Fibroblast of pulmonary artery (primary cell): ENCODE results near the gene PIK3AP1.
"Not testable (repeated sequence)": the region's sequence is repeated elsewhere in the genome, so short reads cannot be mapped to it uniquely, and the experiment has no call there.

Experiments used
- DNase-seq: peaks from one replicate; pipeline ENCODE4 v3.0.0-alpha.2; 2010; ENCODE audit warnings: low read depth
- H3K4me3 ChIP-seq: replicated peaks from 2 replicates; pipeline ENCODE4 v1.5.1; 2011; ENCODE audit warnings: low read depth, mild to moderate bottlenecking, control low read depth, low read length, moderate library complexity
- TF ChIP-seq, protein P1 (sequence below): IDR thresholded peaks from 2 replicates; pipeline ENCODE4 v1.5.1; 2011; ENCODE audit warnings: mild to moderate bottlenecking, control low read depth, low read length, inconsistent platforms; ENCODE audit errors: missing control alignments

The PIK3AP1 gene

DNA sequence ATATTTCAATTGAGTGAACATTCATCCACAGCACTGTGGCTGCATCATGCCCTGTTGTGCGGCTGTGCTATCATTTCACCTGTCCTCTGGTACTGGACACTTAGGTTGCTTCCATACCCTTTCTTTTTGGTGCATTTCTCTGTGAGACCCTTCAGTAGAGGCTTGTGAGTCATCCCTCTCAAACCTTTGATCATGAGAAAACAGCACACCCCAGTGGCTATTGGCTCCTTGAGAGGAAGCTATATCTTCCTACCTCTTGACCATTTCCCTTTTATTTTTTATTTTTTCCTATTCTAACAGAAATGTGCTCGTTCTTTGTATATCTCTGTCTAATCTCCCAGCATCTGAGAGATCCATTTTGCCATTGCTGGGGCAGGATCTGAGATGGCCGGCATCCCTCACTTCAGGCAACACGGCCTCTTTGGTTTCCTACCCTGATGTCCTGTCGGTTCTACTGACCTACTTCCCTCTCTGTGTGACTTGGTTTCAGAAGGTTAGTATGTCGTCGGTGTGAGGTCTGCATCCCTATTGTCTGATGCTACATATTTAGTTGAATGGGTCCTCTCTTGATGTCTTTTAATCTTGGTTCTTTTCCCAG, 23.8 kb upstream of the PIK3AP1 start:
- peak; percentile 21 for DNase-seq
- H3K4me3 ChIP-seq, result no peak overlapping the region
- TF ChIP-seq, protein P1, sequence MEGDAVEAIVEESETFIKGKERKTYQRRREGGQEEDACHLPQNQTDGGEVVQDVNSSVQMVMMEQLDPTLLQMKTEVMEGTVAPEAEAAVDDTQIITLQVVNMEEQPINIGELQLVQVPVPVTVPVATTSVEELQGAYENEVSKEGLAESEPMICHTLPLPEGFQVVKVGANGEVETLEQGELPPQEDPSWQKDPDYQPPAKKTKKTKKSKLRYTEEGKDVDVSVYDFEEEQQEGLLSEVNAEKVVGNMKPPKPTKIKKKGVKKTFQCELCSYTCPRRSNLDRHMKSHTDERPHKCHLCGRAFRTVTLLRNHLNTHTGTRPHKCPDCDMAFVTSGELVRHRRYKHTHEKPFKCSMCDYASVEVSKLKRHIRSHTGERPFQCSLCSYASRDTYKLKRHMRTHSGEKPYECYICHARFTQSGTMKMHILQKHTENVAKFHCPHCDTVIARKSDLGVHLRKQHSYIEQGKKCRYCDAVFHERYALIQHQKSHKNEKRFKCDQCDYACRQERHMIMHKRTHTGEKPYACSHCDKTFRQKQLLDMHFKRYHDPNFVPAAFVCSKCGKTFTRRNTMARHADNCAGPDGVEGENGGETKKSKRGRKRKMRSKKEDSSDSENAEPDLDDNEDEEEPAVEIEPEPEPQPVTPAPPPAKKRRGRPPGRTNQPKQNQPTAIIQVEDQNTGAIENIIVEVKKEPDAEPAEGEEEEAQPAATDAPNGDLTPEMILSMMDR, result peak; percentile 25

DNA sequence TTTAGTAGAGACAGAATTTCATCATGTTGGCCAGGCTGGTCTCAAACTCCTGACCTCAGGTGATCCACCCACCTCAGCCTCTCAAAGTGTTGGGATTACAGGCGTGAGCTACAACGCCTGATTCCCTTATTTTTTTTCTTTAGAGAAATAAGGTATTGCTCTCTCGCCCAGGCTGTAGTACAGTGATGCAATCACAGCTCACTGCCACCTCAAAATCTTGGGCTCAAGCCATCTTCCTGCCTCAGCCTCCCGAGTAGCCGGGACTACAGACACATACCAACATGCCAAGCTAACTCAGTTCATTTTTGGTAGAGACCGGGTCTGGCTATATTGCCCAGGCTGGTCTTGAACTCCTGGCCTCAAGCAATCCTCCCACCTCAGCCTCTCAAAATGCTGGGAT, 21.2 kb upstream of the PIK3AP1 start:
- not testable (repeated sequence) for DNase-seq, H3K4me3 ChIP-seq

DNA sequence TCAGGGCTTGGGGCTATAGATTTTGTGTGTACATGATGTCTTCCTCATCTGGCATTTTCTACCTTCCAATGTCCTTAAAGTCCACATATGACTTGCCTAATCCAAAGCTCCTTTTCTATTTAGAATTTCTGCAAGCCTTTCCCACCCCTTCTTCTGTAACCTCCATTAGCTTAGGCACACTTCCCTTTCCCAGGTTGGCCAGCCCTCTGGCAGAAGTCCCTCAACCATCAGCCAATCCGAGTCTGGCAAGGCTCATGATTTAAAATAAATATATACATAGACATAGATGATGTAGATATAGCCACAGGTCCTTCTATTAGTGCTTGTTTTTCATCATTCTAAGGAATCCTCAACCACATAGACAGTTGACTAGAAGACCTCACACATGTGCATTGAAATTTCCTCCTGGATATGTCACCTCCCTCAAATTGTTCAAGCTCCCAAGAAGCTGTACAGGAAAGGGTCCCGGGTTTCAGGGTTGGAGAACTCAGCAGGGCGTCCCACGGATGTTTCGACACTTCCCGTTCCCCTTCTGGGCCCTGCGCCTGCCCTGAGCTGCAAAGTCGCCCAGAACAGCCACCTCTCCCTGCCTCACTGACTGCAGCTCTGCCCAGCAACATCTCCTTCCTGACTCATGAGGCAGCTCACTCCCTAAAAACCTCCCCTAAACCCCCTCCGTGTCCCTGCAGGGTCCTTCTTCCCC, 20.4 kb upstream of the PIK3AP1 start:
- no peak overlapping the region for H3K4me3 ChIP-seq
- DNase-seq, result peak; percentile 10
- TF ChIP-seq, protein P1, result no peak

DNA sequence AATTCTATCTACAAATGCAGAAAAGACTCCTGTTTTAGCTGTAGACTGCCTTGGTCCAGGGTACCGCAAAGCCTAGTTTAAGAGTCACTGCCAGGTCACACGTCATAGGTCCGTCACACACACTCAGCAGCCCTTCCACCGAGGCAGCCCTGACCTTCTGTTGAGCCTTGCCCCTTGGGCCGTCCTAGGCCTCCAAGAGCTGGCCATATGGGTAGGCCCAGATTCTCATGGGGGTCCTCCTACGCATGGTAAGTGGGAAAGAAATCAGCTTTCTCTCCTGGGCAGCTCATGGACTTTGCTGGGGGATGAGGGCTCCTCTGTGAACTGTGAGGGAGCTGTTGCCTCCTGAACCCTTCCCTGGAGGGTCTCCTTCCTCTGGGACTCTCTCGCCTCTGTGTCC, 19.8 kb upstream of the PIK3AP1 start:
- TF ChIP-seq, protein P1, result no peak
- no peak for DNase-seq
- no peak overlapping the region for H3K4me3 ChIP-seq

DNA sequence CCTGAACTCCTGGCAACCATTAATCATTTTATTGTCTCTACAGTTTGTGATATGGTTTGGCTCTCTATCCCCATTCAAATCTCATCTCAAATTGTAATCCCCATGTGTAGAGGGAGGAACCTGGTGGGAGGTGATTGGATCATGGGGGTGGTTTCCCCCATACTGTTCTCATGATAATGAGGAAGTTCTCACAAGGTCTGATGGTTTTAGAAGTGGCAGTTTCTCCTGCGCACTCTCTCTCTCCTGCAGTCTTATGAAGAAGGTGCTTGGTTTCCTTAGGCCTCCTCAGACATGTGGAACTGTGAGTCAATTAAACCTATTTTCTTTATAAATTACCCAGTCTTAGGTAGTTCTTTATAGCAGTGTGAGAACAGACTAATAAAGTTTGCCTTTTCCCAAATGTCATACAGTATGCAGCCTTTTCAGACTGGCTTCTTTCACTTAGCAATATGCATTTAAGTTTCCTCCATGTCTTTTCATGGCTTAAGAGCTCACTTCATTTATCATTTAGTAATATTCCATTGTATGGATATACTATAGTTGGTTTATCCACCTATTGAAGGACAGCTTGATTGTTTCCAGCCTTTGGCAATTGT, 17.1 kb upstream of the PIK3AP1 start:
- not testable (repeated sequence) for H3K4me3 ChIP-seq, DNase-seq

DNA sequence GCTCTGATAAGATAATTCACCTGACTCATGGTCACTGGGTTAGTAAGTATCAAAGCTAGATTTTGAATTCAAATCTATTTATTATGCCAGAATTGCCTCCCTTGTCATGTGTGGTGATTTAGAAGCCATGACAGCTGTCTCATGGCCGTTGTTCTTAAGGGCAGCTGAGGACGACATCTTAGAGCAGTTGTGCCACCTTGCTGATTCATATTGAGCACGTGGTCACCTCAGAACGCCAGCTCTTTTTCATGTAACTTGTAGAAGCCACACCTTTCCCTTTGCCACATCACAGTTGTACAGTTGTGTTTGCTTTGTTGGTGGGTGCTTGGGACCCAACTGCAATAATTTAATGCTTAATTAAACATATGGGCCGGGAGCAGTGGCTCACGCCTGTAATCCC, 4.3 kb upstream of the PIK3AP1 start:
- no peak overlapping the region for H3K4me3 ChIP-seq
- no peak for DNase-seq
- TF ChIP-seq, protein P1, result no peak

DNA sequence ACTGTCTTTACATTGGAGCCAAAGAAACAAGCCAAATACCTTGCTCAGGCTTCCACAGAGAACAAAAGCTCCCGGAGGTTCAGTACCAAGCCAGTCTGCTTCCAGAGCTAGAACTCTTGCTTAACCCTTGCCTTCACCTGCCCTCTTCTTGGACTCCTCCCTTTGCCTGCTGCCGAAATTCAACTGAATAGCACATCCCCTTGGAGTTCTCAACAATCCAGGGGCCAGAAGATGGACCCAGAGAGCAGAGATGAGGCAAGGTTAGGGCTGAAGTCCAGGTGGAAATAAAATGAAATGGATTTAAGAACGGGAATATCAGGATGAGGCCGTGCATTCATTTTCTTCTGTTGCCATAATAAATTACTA, 876 bp upstream of the PIK3AP1 start:
- DNase-seq, result no peak
- TF ChIP-seq, protein P1, result no peak
- no peak overlapping the region for H3K4me3 ChIP-seq

DNA sequence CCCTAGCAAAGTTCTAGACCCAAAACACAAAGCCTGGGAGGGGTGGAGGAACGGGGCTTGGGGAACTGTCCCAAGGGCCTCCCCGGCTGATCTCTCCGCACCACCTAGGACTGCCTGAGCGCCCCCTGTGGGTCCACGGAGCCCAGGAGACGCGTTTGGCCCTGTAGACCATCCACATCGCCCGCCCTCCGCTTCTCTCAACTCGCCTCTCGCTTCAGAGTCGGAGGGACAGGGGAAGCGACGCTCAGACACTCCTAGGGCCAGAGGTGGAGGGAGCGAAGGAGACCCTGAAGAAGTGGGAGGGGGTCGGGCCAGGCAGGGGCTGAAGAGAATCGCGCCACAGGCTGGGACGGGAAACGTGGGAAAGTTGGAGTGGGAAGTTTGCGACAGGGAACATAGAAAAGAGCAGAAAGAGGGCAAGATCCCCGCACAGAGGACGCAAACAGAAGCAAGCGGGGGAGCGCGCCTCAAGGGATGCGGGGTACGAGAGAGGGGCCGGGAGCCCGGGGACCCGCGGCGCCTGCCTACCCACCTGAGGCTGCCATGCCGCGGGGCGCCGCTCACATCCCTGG, 378 bp downstream of the PIK3AP1 start:
- TF ChIP-seq, protein P1, result peak; percentile 9
- DNase-seq, result no peak
- no peak overlapping the region for H3K4me3 ChIP-seq
